Neuronal stem cell (in vitro differentiated cells): ENCODE measurements around the gene ROBO4.

Experiments used
- DNase-seq: peaks from one replicate; pipeline ENCODE4 v3.0.0-alpha.2; 2013; ENCODE audit warnings: low spot score
- H2AFZ ChIP-seq: one replicate; pipeline ENCODE4 v1.6.1; 2013; ENCODE audit warnings: mild to moderate bottlenecking, low read length, inconsistent platforms
- H2AK5ac ChIP-seq: 2 replicates; pipeline ENCODE4 v1.6.1; 2013; ENCODE audit warnings: low read depth, mild to moderate bottlenecking, inconsistent platforms, low read length, moderate library complexity, mixed read lengths
- H2BK120ac ChIP-seq: 2 replicates; pipeline ENCODE4 v1.6.1; 2013; ENCODE audit warnings: low read depth, mild to moderate bottlenecking, inconsistent platforms, low read length, moderate library complexity, mixed read lengths
- H2BK12ac ChIP-seq: one replicate; pipeline ENCODE4 v1.6.1; 2013; ENCODE audit warnings: low read length, inconsistent platforms
- H2BK15ac ChIP-seq: 2 replicates; pipeline ENCODE4 v1.6.1; 2013; ENCODE audit warnings: mild to moderate bottlenecking, low read length, inconsistent platforms, mixed read lengths
- H2BK5ac ChIP-seq: one replicate; pipeline ENCODE4 v1.6.1; 2013; ENCODE audit warnings: inconsistent platforms, mild to moderate bottlenecking, low read length, moderate library complexity
- H3K14ac ChIP-seq: one replicate; pipeline ENCODE4 v1.6.1; 2013; ENCODE audit warnings: low read length, inconsistent platforms
- H3K18ac ChIP-seq: 2 replicates; pipeline ENCODE4 v1.6.1; 2013; ENCODE audit warnings: low read length, inconsistent platforms
- H3K23ac ChIP-seq: 2 replicates; pipeline ENCODE4 v1.6.1; 2013; ENCODE audit warnings: low read depth, mild to moderate bottlenecking, mixed read lengths, low read length, inconsistent platforms; ENCODE audit not compliant: poor library complexity
- H3K27ac ChIP-seq: replicated peaks from 3 replicates; pipeline ENCODE4 v1.5.1; 2013; ENCODE audit warnings: low read length, inconsistent platforms
- H3K27me3 ChIP-seq, 3 experiments: 2 replicates each; pipeline ENCODE4 v1.6.1; 2013; ENCODE audit warnings: low read length in 3 of 3, mild to moderate bottlenecking in 2 of 3, inconsistent platforms in 1 of 3, low read depth in 1 of 3, mixed read lengths in 1 of 3, moderate library complexity in 1 of 3; ENCODE audit not compliant: control insufficient read depth in 3 of 3, insufficient read depth in 3 of 3
- H3K36me3 ChIP-seq, 2 donors: replicated peaks in 1 of 2; 2 replicates each; pipeline ENCODE4 v1.6.1; 2013; ENCODE audit warnings: low read length in 2 of 2; ENCODE audit not compliant: control insufficient read depth in 2 of 2, insufficient read depth in 2 of 2
- H3K4ac ChIP-seq: 2 replicates; pipeline ENCODE4 v1.6.1; 2013; ENCODE audit warnings: inconsistent platforms, mild to moderate bottlenecking, low read length, moderate library complexity
- H3K4me1 ChIP-seq, 2 donors: 1 replicate in 1 of 2; 2 replicates in 1 of 2; pipeline ENCODE4 v1.6.1; 2013; ENCODE audit warnings: low read length in 2 of 2, low read depth in 1 of 2; ENCODE audit not compliant: control insufficient read depth in 2 of 2, insufficient read depth in 1 of 2
- H3K4me2 ChIP-seq: one replicate; pipeline ENCODE4 v1.6.1; 2013; ENCODE audit warnings: mild to moderate bottlenecking, low read length, inconsistent platforms; ENCODE audit not compliant: insufficient read depth, poor library complexity, severe bottlenecking
- H3K4me3 ChIP-seq, 2 donors: 2 replicates each; pipeline ENCODE4 v1.5.1; 2013; ENCODE audit warnings: low read length in 2 of 2, mild to moderate bottlenecking in 2 of 2, inconsistent platforms in 1 of 2, moderate library complexity in 1 of 2
- H3K79me1 ChIP-seq: one replicate; pipeline ENCODE4 v1.6.1; 2013; ENCODE audit warnings: low read depth, mild to moderate bottlenecking, inconsistent platforms, low read length, moderate library complexity
- H3K9ac ChIP-seq: one replicate; pipeline ENCODE4 v1.6.1; 2013; ENCODE audit warnings: mild to moderate bottlenecking, low read depth, low read length, inconsistent platforms; ENCODE audit not compliant: poor library complexity
- H3K9me3 ChIP-seq, 2 donors: replicated peaks in 1 of 2; 2 replicates each; pipeline versions ENCODE3 to v1.6.1; 2013; ENCODE audit warnings: low read length in 2 of 2, mild to moderate bottlenecking in 2 of 2, inconsistent platforms in 1 of 2, low read depth in 1 of 2, mixed read lengths in 1 of 2, moderate library complexity in 1 of 2; ENCODE audit not compliant: control insufficient read depth in 2 of 2, insufficient read depth in 1 of 2
- H4K8ac ChIP-seq: one replicate; pipeline ENCODE4 v1.6.1; 2013; ENCODE audit warnings: low read depth, mild to moderate bottlenecking, inconsistent platforms, low read length, moderate library complexity
- H4K91ac ChIP-seq: one replicate; pipeline ENCODE4 v1.6.1; 2013; ENCODE audit warnings: low read length, low read depth, mild to moderate bottlenecking, inconsistent platforms; ENCODE audit not compliant: poor library complexity
- WGBS, 2 donors: extraction: QIAGEN DNeasy Blood & Tissue Kit; methylation state at CpG; one replicate each; pipeline ENCODE4 v1.1.7; 2013; ENCODE audit warnings: missing lambda C conversion rate in 2 of 2, mixed read lengths in 1 of 2; ENCODE audit not compliant: insufficient read length in 2 of 2, insufficient replicate concordance in 1 of 2; ENCODE audit errors: extremely low coverage in 2 of 2; 5-methylcytosine and 5-hydroxymethylcytosine counted together

The ROBO4 gene

DNA sequence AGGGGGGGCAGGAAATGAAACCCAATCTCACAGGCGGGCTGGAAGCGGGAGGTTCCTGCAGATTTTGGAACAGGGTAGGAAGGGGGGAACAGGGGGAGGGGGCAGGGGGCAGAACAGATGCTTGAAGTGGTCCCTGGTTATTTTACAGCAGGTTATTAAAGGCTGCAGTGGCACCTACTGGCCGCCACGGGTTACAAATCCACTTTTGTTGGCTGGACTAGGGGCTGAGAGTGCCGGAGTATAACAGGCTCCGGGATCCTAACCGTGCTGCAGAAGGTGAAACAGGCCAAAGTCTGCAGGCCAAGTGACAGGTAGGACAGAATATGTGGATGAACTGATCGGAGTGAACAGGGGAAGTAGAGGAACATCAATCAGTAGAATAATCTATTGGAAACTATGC, 30.0 kb downstream of the ROBO4 start:
- WGBS, 2 donors = no CpG with 5 or more reads among the region's 8 CpGs
- H3K14ac ChIP-seq = no peak overlapping the region

GRCh38 chr11:124865902-124866851, 31.5 kb downstream of the ROBO4 start:
- Histone ChIP-seq H3K9ac (peak overlapping the region; percentile 24), H3K79me1 (no peaks in the 10 kb centered on the region), H2AK5ac (peak overlapping the region; percentile 40), H3K23ac (peak overlapping the region; percentile 76), H2BK120ac (no peak overlapping the region), H3K14ac (no peak overlapping the region), H3K36me3 (no peaks in the 10 kb centered on the region), H2BK15ac (peak overlapping the region; percentile 60), H3K18ac (peak overlapping the region; percentile 86), H3K27me3 (peaks cover 48 to 99% (median 90%) of the 10 kb centered on the region in 3 experiments), H4K91ac (no peak overlapping the region), H3K4me3 (no peak overlapping the region), H3K27ac (no peak overlapping the region), H2AFZ (peak overlapping the region; percentile 82), H3K4me1 (peaks cover 10 to 34% of the 10 kb centered on the region in 2 donors), H4K8ac (no peak overlapping the region), H2BK5ac (no peak overlapping the region), H3K4me2 (peak overlapping the region; percentile 46), H3K9me3 (peaks cover 0 to 5% of the 10 kb centered on the region in 2 donors), H2BK12ac (no peak overlapping the region), H3K4ac (no peak overlapping the region)
- WGBS, 2 donors = no CpG with 5 or more reads among the region's 62 CpGs
- no peak for DNase-seq

More for the DNA sequence above, 30.0 kb downstream of the ROBO4 start:
- no peak overlapping the region for H2BK12ac ChIP-seq
- H3K4ac ChIP-seq = no peak overlapping the region
- H3K4me1 ChIP-seq = peaks cover 10 to 24% of the 10 kb centered on the region in 2 donors
- H2AFZ ChIP-seq = no peak overlapping the region
- H3K79me1 ChIP-seq = no peaks in the 10 kb centered on the region
- no peak overlapping the region for H3K18ac ChIP-seq
- no peak overlapping the region for H3K4me3 ChIP-seq
- H3K27me3 ChIP-seq = peaks cover 48 to 99% (median 81%) of the 10 kb centered on the region in 3 experiments
- H3K4me2 ChIP-seq = no peak overlapping the region
- no peak overlapping the region for H2BK15ac ChIP-seq
- H2AK5ac ChIP-seq = no peak overlapping the region
- no peak overlapping the region for H2BK5ac ChIP-seq
- peaks cover 0 to 5% of the 10 kb centered on the region in 2 donors for H3K9me3 ChIP-seq
- no peak overlapping the region for H3K27ac ChIP-seq
- no peak overlapping the region for H2BK120ac ChIP-seq
- no peak overlapping the region for H4K8ac ChIP-seq
- no peak overlapping the region for H3K9ac ChIP-seq
- no peak for DNase-seq
- H4K91ac ChIP-seq = no peak overlapping the region
- no peaks in the 10 kb centered on the region for H3K36me3 ChIP-seq
- H3K23ac ChIP-seq = no peak overlapping the region

DNA sequence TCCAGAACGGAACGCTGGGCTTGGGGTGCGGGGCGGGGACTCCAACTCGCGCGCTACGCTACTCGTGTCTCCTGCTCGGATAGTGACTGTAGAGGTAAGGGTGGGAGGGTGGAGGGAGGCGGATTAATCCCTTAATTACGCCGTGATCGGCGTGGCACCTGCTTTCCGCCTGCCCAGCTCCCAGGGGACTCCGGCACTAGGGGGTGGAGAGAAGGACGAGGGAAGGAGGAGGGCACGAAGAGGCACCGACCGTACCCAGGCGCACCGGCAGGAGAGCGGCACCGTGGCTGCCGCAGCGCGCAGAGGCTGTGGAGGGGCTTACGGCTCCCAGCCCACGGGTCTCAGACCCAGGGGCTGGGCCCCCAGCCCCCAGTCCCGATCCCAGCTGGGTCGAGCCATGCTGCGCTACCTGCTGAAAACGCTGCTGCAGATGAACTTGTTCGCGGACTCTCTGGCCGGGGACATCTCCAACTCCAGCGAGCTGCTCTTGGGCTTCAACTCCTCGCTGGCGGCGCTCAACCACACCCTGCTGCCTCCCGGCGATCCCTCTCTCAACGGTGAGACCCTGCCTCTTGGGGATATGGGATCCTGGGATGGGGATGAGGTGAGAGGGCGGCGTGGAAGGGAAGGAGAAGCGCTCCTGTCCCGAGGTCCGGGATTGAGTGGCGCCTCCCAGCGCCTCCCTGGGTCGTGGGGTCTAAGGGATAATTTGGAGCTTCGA, 32.3 kb downstream of the ROBO4 start, which contains the start of gene ROBO3:
Gene ROBO3, plus strand, starts transcription at position 252 of the 721 bp plus-strand sequence. Its CDS starts 146 bp downstream, at position 398.
- WGBS, 2 donors = no CpG with 5 or more reads among the region's 53 CpGs
- peak within 1 kb of the TSS; percentile 40 for H2AK5ac ChIP-seq
- no peaks in the 10 kb centered on the region for H3K79me1 ChIP-seq
- H2BK5ac ChIP-seq = no peak within 1 kb of the TSS
- peak within 1 kb of the TSS; percentile 76 for H3K23ac ChIP-seq
- peak within 1 kb of the TSS; percentile 82 for H2AFZ ChIP-seq
- no peaks in the 10 kb centered on the region for H3K36me3 ChIP-seq
- H3K4me3 ChIP-seq = no peak within 1 kb of the TSS
- H4K8ac ChIP-seq = no peak within 1 kb of the TSS
- H2BK15ac ChIP-seq = peak within 1 kb of the TSS; percentile 60
- H3K9ac ChIP-seq = peak within 1 kb of the TSS; percentile 24
- no peak within 1 kb of the TSS for H3K14ac ChIP-seq
- H3K27me3 ChIP-seq = peaks cover 48 to 99% (median 84%) of the 10 kb centered on the region in 3 experiments
- no peak within 1 kb of the TSS for H3K27ac ChIP-seq
- H3K4ac ChIP-seq = no peak within 1 kb of the TSS
- no peak for DNase-seq
- peak within 1 kb of the TSS; percentile 46 for H3K4me2 ChIP-seq
- H3K9me3 ChIP-seq = peaks cover 0 to 5% of the 10 kb centered on the region in 2 donors
- no peak within 1 kb of the TSS for H2BK120ac ChIP-seq
- no peak within 1 kb of the TSS for H4K91ac ChIP-seq
- peaks cover 10 to 37% of the 10 kb centered on the region in 2 donors for H3K4me1 ChIP-seq
- H3K18ac ChIP-seq = peak within 1 kb of the TSS; percentile 86
- no peak within 1 kb of the TSS for H2BK12ac ChIP-seq

DNA sequence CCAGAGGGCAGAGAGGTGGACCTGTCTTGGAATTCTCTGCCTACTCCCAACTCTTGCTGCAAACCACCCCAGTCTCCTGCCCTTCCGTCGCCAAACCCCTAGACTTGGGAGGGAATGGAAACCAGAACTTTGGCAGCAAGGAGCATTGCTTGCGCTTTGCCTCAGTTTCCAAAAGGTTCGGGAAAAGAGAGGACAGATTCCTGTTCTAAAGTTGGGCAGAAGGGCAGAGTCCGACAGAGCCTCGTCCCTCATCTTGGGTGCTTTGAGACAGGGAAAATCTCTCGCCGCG, 32.8 kb downstream of the ROBO4 start:
- no peak overlapping the region for H4K8ac ChIP-seq
- no peak for DNase-seq
- H3K27ac ChIP-seq = no peak overlapping the region
- no peak overlapping the region for H3K4ac ChIP-seq
- no peaks in the 10 kb centered on the region for H3K79me1 ChIP-seq
- WGBS, 2 donors = no CpG with 5 or more reads among the region's 9 CpGs
- no peak overlapping the region for H2BK5ac ChIP-seq
- no peak overlapping the region for H2BK120ac ChIP-seq
- H2BK15ac ChIP-seq = no peak overlapping the region
- H3K36me3 ChIP-seq = no peaks in the 10 kb centered on the region
- no peak overlapping the region for H2BK12ac ChIP-seq
- no peak overlapping the region for H2AFZ ChIP-seq
- peaks cover 45 to 99% (median 79%) of the 10 kb centered on the region in 3 experiments for H3K27me3 ChIP-seq
- H3K18ac ChIP-seq = no peak overlapping the region
- H3K4me3 ChIP-seq = no peak overlapping the region
- H3K9me3 ChIP-seq = peaks cover 0 to 5% of the 10 kb centered on the region in 2 donors
- no peak overlapping the region for H3K14ac ChIP-seq
- no peak overlapping the region for H3K4me2 ChIP-seq
- H4K91ac ChIP-seq = no peak overlapping the region
- H3K9ac ChIP-seq = no peak overlapping the region
- H2AK5ac ChIP-seq = no peak overlapping the region
- peaks cover 10 to 37% of the 10 kb centered on the region in 2 donors for H3K4me1 ChIP-seq
- no peak overlapping the region for H3K23ac ChIP-seq
